HepG2 (cell line): ENCODE measurements around the gene CXCR1. TPM values are rescaled to one million over a fixed set of nuclear protein-coding genes. Genes with fewer than 3 reads are reported as not detected.

Experiments
- ATAC-seq: fragments of 200-7000 bp; cut with Tn5 transposase; 3 replicates; pipeline ENCODE4 v1.9.1; 2020; ENCODE audit warnings: mild to moderate bottlenecking, moderate library complexity
- BruUV-seq: library from RNA; stranded (reverse); fragments of 400-500 nt; replicated peaks from 2 replicates; lab custom pipeline; 2021; lab: Mats Ljungman, UMichigan
- CTCF ChIA-PET: fragments of 300-600 bp; formaldehyde crosslinking; extraction: SDS; loops from one replicate; lab custom pipeline; 2021; ENCODE audit warnings: low total read pairs, inconsistent platforms, low intra/inter-chr PET ratio; lab: Yijun Ruan, JAX
- POLR2A ChIA-PET: fragments of 350-600 bp; sonication (Branson Sonifier 250); formaldehyde crosslinking; loops from one replicate; lab custom pipeline; 2020; ENCODE audit warnings: antibody characterized with exemption, inconsistent platforms; lab: Yijun Ruan, JAX
- DNase-seq: peaks from one replicate; pipeline ENCODE4 v3.0.0-alpha.2; 2015; ENCODE audit warnings: low spot score
- FAIRE-seq: peaks from 3 replicates; lab custom pipeline; 2011; peaks lifted over from hg19 to GRCh38; lab: Jason Lieb, UNC
- H2AFZ ChIP-seq: one replicate; pipeline ENCODE4 v1.6.1; 2011; ENCODE audit warnings: low read length, inconsistent platforms
- H3K27ac ChIP-seq: fragments of 300-600 bp; 3 replicates; pipeline ENCODE4 v1.8.0; 2011; ENCODE audit warnings: mixed run types, mild to moderate bottlenecking, mixed read lengths, low read length, inconsistent platforms; ENCODE audit not compliant: insufficient read depth; ENCODE audit errors: extremely low read length
- H3K27me3 ChIP-seq, 2 experiments: fragments of 200-600 bp in 1 of 2; 2 replicates in 1 of 2; 3 replicates in 1 of 2; pipeline versions ENCODE4 v1.6.0 to v1.8.0; 2011; ENCODE audit warnings: low read length in 2 of 2, mild to moderate bottlenecking in 2 of 2, moderate library complexity in 2 of 2, inconsistent platforms in 1 of 2; ENCODE audit not compliant: insufficient read depth in 2 of 2, control insufficient read depth in 1 of 2
- H3K36me3 ChIP-seq, 2 experiments: fragments of 200-600 bp in 1 of 2; replicated peaks in 1 of 2; 2 replicates in 1 of 2; 3 replicates in 1 of 2; pipeline versions ENCODE4 v1.5.1 to v1.8.0; 2011; ENCODE audit warnings: low read length in 2 of 2, inconsistent platforms in 1 of 2; ENCODE audit not compliant: insufficient read depth in 2 of 2, control insufficient read depth in 1 of 2
- H3K4me1 ChIP-seq: 2 replicates; pipeline ENCODE4 v1.5.1; 2012; ENCODE audit warnings: low read length, inconsistent platforms; ENCODE audit not compliant: insufficient read depth
- H3K4me2 ChIP-seq: 2 replicates; pipeline ENCODE4 v1.6.0; 2011; ENCODE audit warnings: low read depth, low read length, inconsistent platforms
- H3K4me3 ChIP-seq, 3 experiments: fragments of 200-600 bp in 1 of 3; sonication (generic), shearing (Covaris generic) in 1 of 3; replicated peaks in 1 of 3; 2 replicates each; pipeline ENCODE4 v1.5.1; 2011 to 2016; ENCODE audit warnings: low read length in 3 of 3, inconsistent platforms in 2 of 3, low read depth in 2 of 3, mild to moderate bottlenecking in 2 of 3, control low read depth in 1 of 3, mixed read lengths in 1 of 3; ENCODE audit not compliant: insufficient read depth in 1 of 3
- H3K79me2 ChIP-seq: one replicate; pipeline ENCODE4 v1.6.1; 2011; ENCODE audit warnings: low read length, inconsistent platforms; ENCODE audit not compliant: insufficient read depth
- H3K9ac ChIP-seq: 2 replicates; pipeline ENCODE4 v1.6.0; 2011; ENCODE audit warnings: mild to moderate bottlenecking, low read depth, low read length, inconsistent platforms; ENCODE audit not compliant: insufficient read depth
- H3K9me3 ChIP-seq: 2 replicates; pipeline ENCODE4 v1.5.1; 2012; ENCODE audit warnings: mild to moderate bottlenecking, low read length
- H4K20me1 ChIP-seq: 2 replicates; pipeline ENCODE4 v1.6.0; 2011; ENCODE audit warnings: inconsistent platforms, mild to moderate bottlenecking, low read length, moderate library complexity; ENCODE audit not compliant: insufficient read depth
- MAX ChIP-seq: IDR thresholded peaks from 2 replicates; pipeline ENCODE4 v1.6.1; 2012; ENCODE audit warnings: inconsistent platforms
- NONO ChIP-seq, 2 experiments: fragments of 450-650 bp in 1 of 2; sonication (generic) in 1 of 2; formaldehyde crosslinking in 1 of 2; IDR thresholded peaks in 1 of 2; conservative IDR thresholded peaks in 1 of 2; 2 replicates each; pipeline versions ENCODE4 v1.6.1 to v1.8.0; 2017 to 2022; ENCODE audit warnings: mild to moderate bottlenecking in 1 of 2, missing genetic modification reagents in 1 of 2, moderate library complexity in 1 of 2
- PRDM10 ChIP-seq: sonication (generic); formaldehyde crosslinking; IDR thresholded peaks from 2 replicates; pipeline ENCODE4 v1.4.0; 2020; ENCODE audit warnings: low read depth, missing genetic modification reagents
- SP4 ChIP-seq: sonication (generic); formaldehyde crosslinking; IDR thresholded peaks from 2 replicates; pipeline ENCODE4 v1.8.1; 2023; ENCODE audit warnings: mild to moderate bottlenecking, missing genetic modification reagents
- ZNF672 ChIP-seq: sonication (generic); formaldehyde crosslinking; IDR thresholded peaks from 2 replicates; pipeline ENCODE4 v1.8.1; 2022; ENCODE audit warnings: missing genetic modification reagents
- WGBS: methylation state at CpG from one replicate; pipeline ENCODE4 v1.1.6; 2017; ENCODE audit warnings: low lambda C conversion rate; 5-methylcytosine and 5-hydroxymethylcytosine counted together
- in situ Hi-C: cut with HindIII; loops from 2 replicates; pipeline ENCODE4 v1.10.0; 2017; ENCODE audit warnings: low pct_unique_long_range_greater_than_20kb; ENCODE audit not compliant: extremely low pct_ligation_motif_present
- intact Hi-C: fragments of 100-400 bp; cut with micrococcal nuclease; formaldehyde crosslinking; loops from one replicate; pipeline ENCODE4 v1.10.0; 2022; ENCODE audit not compliant: unreplicated experiment
- polyA plus RNA-seq, 8 experiments: library from polyadenylated mRNA; depleted of rRNA in 3 of 8; stranded (reverse) in 7 of 8; unstranded in 1 of 8; fragments of >200 nt; fragmentation: Illumina TruSeq in 4 of 8; extraction: Trizol in 4 of 8; gene quantifications; 2 replicates each; pipeline versions ENCODE4 v1.2.1 to v1.2.3, GENCODE V29; 2011 to 2016; ENCODE audit warnings: low read depth in 4 of 8, missing spikeins in 1 of 8, mixed read lengths in 1 of 8; ENCODE audit not compliant: insufficient read depth in 1 of 8
- total RNA-seq, 5 experiments: library from RNA; depleted of rRNA; stranded (reverse); fragments of >200 nt; fragmentation: Illumina TruSeq; extraction: Trizol; gene quantifications; 2 replicates each; pipeline ENCODE4 v1.2.3, GENCODE V29; 2016; ENCODE audit warnings: low read depth in 1 of 5

Gene CXCR1
- total and polyA plus RNA-seq, 2 of the 13 experiments (the other 11 are each of a cell fraction or from before 2014, with no cell fraction given): not detected

- CTCF ChIA-PET: no interaction called here
- 0% methylated on average over 1 of the region's 1 CpG for WGBS
- intact Hi-C loops: no loop called here
These were observed 1.3 kb upstream of the CXCR1 start for GRCh38 chr2:218168016-218168415.

More at GRCh38 chr2:218168016-218168415, 1.3 kb upstream of the CXCR1 start:
- DNase-seq: no peak
- no peak overlapping the region for H3K27ac ChIP-seq
- peaks cover 20% of the 10 kb centered on the region for H3K4me1 ChIP-seq
- no peak overlapping the region for H2AFZ ChIP-seq
- H3K9me3 ChIP-seq: no peaks in the 10 kb centered on the region
- no peak for ATAC-seq
- H4K20me1 ChIP-seq: no peaks in the 10 kb centered on the region
- BruUV-seq: no TSS peak
- no peak overlapping the region for H3K4me2 ChIP-seq
- H3K79me2 ChIP-seq: no peaks in the 10 kb centered on the region
- H3K27me3 ChIP-seq: peaks cover 4 to 34% of the 10 kb centered on the region in 2 experiments
- no peak for FAIRE-seq
- H3K4me3 ChIP-seq: no peak overlapping the region
- H3K36me3 ChIP-seq: no peaks in the 10 kb centered on the region
- no peak overlapping the region for H3K9ac ChIP-seq
- POLR2A ChIA-PET: no interaction called here
- TF ChIP-seq MAX: no peak
- TF ChIP-seq SP4 (CRISPR knock-in tag): no peak
- no peak for TF ChIP-seq ZNF672 (CRISPR knock-in tag)
- no peak for TF ChIP-seq PRDM10 (CRISPR knock-in tag)
- TF ChIP-seq NONO (IDR thresholded peaks at IDR 0.05): no peak
- no peak for TF ChIP-seq NONO (CRISPR knock-in tag; conservative IDR thresholded peaks at IDR 0.05)
- in situ Hi-C loops: no loop called here
